ENCODE data around the gene PDE2A. TPM values are rescaled to one million over a fixed set of nuclear protein-coding genes. Genes with fewer than 3 reads are reported as not detected.

The PDE2A gene
- total RNA-seq, 1 donor from 2014 or later: 0.82 TPM

DNA sequence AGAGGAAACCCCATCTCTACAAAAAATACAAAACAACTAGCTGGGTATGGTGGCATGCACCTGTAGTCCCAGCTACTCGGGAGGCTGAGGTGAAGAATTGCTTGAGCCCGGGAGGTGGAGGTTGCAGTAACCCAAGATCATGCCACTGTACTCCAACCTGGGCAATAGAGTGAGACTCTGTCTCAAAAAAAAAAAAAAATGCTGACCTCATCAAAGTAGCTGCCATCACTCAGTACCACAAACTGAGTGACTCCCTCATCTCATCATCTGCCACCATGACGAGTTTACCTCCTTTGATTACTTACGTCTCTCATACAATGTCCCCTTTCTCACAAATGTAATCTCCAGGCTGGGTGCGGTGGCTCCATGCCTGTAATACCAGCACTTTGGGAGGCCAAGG lies 122.7 kb downstream of the PDE2A start:
- Histone ChIP-seq H3K27ac (ENCODE audit: low read depth, low read length) (no peak overlapping the region), H3K9me3 (ENCODE audit: insufficient read depth, low read depth, low read length) (no peaks in the 10 kb centered on the region), H4K20me1 (ENCODE audit: insufficient read depth, low read length) (no peaks in the 10 kb centered on the region), H3K36me3 (ENCODE audit: insufficient read depth, low read length) (no peaks in the 10 kb centered on the region), H3K27me3 (ENCODE audit: insufficient read depth, low read length) (peaks cover 29% of the 10 kb centered on the region), H3K4me1 (ENCODE audit: insufficient read depth, low read length) (no peaks in the 10 kb centered on the region), H3K4me3 (ENCODE audit: insufficient read depth, low read depth, low read length) (no peak overlapping the region), H3K9ac (ENCODE audit: low read length) (no peak overlapping the region), H3K79me2 (ENCODE audit: insufficient read depth, low read length) (no peaks in the 10 kb centered on the region), H2AFZ (ENCODE audit: low read depth, low read length) (no peak overlapping the region), H3K4me2 (ENCODE audit: low read length) (no peak overlapping the region)
- Mint-ChIP-seq H3K9me3 (ENCODE audit: unreplicated experiment) (peaks cover 12% of the 10 kb centered on the region), H3K4me1 (ENCODE audit: low read depth, unreplicated experiment) (peaks cover 5% of the 10 kb centered on the region), H3K27me3 (ENCODE audit: low read depth, unreplicated experiment) (peaks cover 46% of the 10 kb centered on the region), H3K36me3 (ENCODE audit: low read depth, unreplicated experiment) (no peaks in the 10 kb centered on the region), H3K4me3 (ENCODE audit: unreplicated experiment) (no peak overlapping the region), H3K27ac (ENCODE audit: unreplicated experiment) (no peak overlapping the region)
- FAIRE-seq: no peak
- no peak for TF ChIP-seq EZH2 (IDR thresholded peaks at IDR 0.05; ENCODE audit: insufficient read depth, low read length)
- TF ChIP-seq, protein P1, sequence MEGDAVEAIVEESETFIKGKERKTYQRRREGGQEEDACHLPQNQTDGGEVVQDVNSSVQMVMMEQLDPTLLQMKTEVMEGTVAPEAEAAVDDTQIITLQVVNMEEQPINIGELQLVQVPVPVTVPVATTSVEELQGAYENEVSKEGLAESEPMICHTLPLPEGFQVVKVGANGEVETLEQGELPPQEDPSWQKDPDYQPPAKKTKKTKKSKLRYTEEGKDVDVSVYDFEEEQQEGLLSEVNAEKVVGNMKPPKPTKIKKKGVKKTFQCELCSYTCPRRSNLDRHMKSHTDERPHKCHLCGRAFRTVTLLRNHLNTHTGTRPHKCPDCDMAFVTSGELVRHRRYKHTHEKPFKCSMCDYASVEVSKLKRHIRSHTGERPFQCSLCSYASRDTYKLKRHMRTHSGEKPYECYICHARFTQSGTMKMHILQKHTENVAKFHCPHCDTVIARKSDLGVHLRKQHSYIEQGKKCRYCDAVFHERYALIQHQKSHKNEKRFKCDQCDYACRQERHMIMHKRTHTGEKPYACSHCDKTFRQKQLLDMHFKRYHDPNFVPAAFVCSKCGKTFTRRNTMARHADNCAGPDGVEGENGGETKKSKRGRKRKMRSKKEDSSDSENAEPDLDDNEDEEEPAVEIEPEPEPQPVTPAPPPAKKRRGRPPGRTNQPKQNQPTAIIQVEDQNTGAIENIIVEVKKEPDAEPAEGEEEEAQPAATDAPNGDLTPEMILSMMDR (IDR thresholded peaks at IDR 0.05; ENCODE audit: insufficient read depth, low read depth, low read length): no peak
- DNase-seq (ENCODE audit: low read depth): no peak

DNA sequence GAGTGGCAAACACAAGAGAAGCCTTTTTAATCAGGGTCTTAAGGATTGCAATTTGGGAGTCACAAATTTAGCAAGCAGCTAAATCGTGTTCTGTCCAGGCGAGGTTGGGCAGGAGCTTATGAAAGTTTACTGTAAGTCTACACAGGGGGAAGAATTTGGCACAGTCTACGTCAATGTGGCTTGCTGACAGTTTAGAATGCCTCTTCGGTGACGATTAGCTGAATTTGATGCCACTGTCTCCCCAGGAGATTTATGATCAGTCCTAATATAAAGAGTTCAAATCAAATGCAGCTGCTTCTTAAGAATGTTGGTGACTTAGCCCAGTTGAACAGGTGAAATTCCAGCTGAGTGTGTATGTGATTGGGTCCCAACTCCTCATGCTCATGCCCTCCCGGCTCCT lies 125.8 kb downstream of the PDE2A start:
- DNase-seq (ENCODE audit: low read depth) (no peak), FAIRE-seq (no peak)
- Histone ChIP-seq H3K4me2 (ENCODE audit: low read length) (no peak overlapping the region), H3K36me3 (ENCODE audit: insufficient read depth, low read length) (no peaks in the 10 kb centered on the region), H2AFZ (ENCODE audit: low read depth, low read length) (no peak overlapping the region), H3K9me3 (ENCODE audit: insufficient read depth, low read depth, low read length) (no peaks in the 10 kb centered on the region), H4K20me1 (ENCODE audit: insufficient read depth, low read length) (no peaks in the 10 kb centered on the region), H3K9ac (ENCODE audit: low read length) (no peak overlapping the region), H3K27ac (ENCODE audit: low read depth, low read length) (no peak overlapping the region), H3K4me3 (ENCODE audit: insufficient read depth, low read depth, low read length) (no peak overlapping the region), H3K79me2 (ENCODE audit: insufficient read depth, low read length) (no peaks in the 10 kb centered on the region), H3K27me3 (ENCODE audit: insufficient read depth, low read length) (peaks cover 18% of the 10 kb centered on the region), H3K4me1 (ENCODE audit: insufficient read depth, low read length) (no peaks in the 10 kb centered on the region)
- Mint-ChIP-seq H3K27ac (ENCODE audit: unreplicated experiment) (no peak overlapping the region), H3K9me3 (ENCODE audit: unreplicated experiment) (peaks cover 5% of the 10 kb centered on the region), H3K4me3 (ENCODE audit: unreplicated experiment) (no peak overlapping the region), H3K27me3 (ENCODE audit: low read depth, unreplicated experiment) (peaks cover 41% of the 10 kb centered on the region), H3K4me1 (ENCODE audit: low read depth, unreplicated experiment) (peaks cover 5% of the 10 kb centered on the region), H3K36me3 (ENCODE audit: low read depth, unreplicated experiment) (no peaks in the 10 kb centered on the region)
- TF ChIP-seq, protein P1 (IDR thresholded peaks at IDR 0.05; ENCODE audit: insufficient read depth, low read depth, low read length): no peak
- no peak for TF ChIP-seq EZH2 (IDR thresholded peaks at IDR 0.05; ENCODE audit: insufficient read depth, low read length)

DNA sequence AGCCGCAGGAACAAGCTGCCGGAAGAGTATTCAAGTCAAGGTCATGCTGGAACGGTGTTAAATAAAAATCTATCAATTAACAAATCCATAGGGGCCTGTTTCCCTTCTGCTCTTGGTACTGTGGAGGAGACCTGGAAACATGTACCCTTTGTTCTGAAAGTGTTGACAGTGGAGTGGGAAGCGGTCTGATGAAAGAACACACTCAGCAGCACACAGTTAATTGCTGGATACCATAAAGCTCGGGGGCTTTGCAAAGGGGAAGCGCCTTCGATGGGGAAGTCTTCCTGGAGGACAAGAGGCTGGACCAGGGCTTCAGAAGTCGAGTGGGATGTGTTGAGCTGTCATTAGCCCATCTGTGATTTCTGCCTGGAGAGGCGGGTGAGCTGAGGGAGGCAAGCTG lies 127.4 kb downstream of the PDE2A start:
- Histone ChIP-seq H3K36me3 (ENCODE audit: insufficient read depth, low read length) (no peaks in the 10 kb centered on the region), H3K79me2 (ENCODE audit: insufficient read depth, low read length) (no peaks in the 10 kb centered on the region), H4K20me1 (ENCODE audit: insufficient read depth, low read length) (no peaks in the 10 kb centered on the region), H3K9ac (ENCODE audit: low read length) (no peak overlapping the region), H2AFZ (ENCODE audit: low read depth, low read length) (no peak overlapping the region), H3K27ac (ENCODE audit: low read depth, low read length) (no peak overlapping the region), H3K9me3 (ENCODE audit: insufficient read depth, low read depth, low read length) (no peaks in the 10 kb centered on the region), H3K4me1 (ENCODE audit: insufficient read depth, low read length) (no peaks in the 10 kb centered on the region), H3K4me3 (ENCODE audit: insufficient read depth, low read depth, low read length) (no peak overlapping the region), H3K4me2 (ENCODE audit: low read length) (no peak overlapping the region), H3K27me3 (ENCODE audit: insufficient read depth, low read length) (peaks cover 17% of the 10 kb centered on the region)
- no peaks in the 10 kb centered on the region for H3K36me3 Mint-ChIP-seq (ENCODE audit: low read depth, unreplicated experiment)
- TF ChIP-seq, protein P1 (IDR thresholded peaks at IDR 0.05; ENCODE audit: insufficient read depth, low read depth, low read length): no peak
- FAIRE-seq (no peak), DNase-seq (ENCODE audit: low read depth) (no peak)
- H3K27ac Mint-ChIP-seq (ENCODE audit: unreplicated experiment): no peak overlapping the region
- peaks cover 43% of the 10 kb centered on the region for H3K27me3 Mint-ChIP-seq (ENCODE audit: low read depth, unreplicated experiment)
- no peak overlapping the region for H3K4me3 Mint-ChIP-seq (ENCODE audit: unreplicated experiment)
- H3K4me1 Mint-ChIP-seq (ENCODE audit: low read depth, unreplicated experiment): peaks cover 2% of the 10 kb centered on the region
- peaks cover 2% of the 10 kb centered on the region for H3K9me3 Mint-ChIP-seq (ENCODE audit: unreplicated experiment)

Data from astrocyte (in vitro differentiated cells and primary cell).